Left lung (tissue), 10 donors: ENCODE data around the gene AUTS2. TPM values are rescaled to one million over a fixed set of nuclear protein-coding genes. Genes with fewer than 3 reads are reported as not detected.
A peak's percentile ranks its signal among the peaks of the same experiment; 100 is the strongest.

Source experiments
- ATAC-seq: fragments of 200-7000 bp; cut with Tn5 transposase; one replicate; pipeline ENCODE4 v1.9.1; 2020; ENCODE audit warnings: moderate library complexity
- DNase-seq, 4 donors: peaks; one replicate each; pipeline ENCODE4 v3.0.0-alpha.2; 2013 to 2020
- H3K27ac ChIP-seq, 2 donors: fragments of 200-600 bp; sonication (generic) in 1 of 2; one replicate each; pipeline versions ENCODE4 v1.5.0 to v1.8.0; 2020 to 2021
- H3K27me3 ChIP-seq, 2 donors: fragments of 200-600 bp; sonication (generic) in 1 of 2; one replicate each; pipeline versions ENCODE4 v1.5.0 to v1.8.0; 2020 to 2021
- H3K36me3 ChIP-seq, 2 donors: fragments of 200-600 bp; sonication (generic) in 1 of 2; one replicate each; pipeline versions ENCODE4 v1.5.0 to v1.8.0; 2020 to 2021
- H3K4me1 ChIP-seq, 2 donors: fragments of 200-600 bp; one replicate each; pipeline ENCODE4 v1.8.0; 2021
- H3K4me3 ChIP-seq, 2 donors: fragments of 200-600 bp; sonication (generic) in 1 of 2; one replicate each; pipeline versions ENCODE4 v1.5.0 to v1.8.0; 2020 to 2021; ENCODE audit warnings: mild to moderate bottlenecking in 1 of 2
- H3K9me3 ChIP-seq, 2 donors: fragments of 200-600 bp; sonication (generic) in 1 of 2; one replicate each; pipeline versions ENCODE4 v1.5.0 to v1.8.0; 2020 to 2021
- CTCF ChIP-seq, 2 donors: fragments of 200-600 bp; sonication (generic) in 1 of 2; IDR thresholded peaks; one replicate each; pipeline versions ENCODE4 v1.5.0 to v1.8.0; 2021; ENCODE audit warnings: antibody characterized with exemption in 2 of 2
- intact Hi-C, 2 donors: fragments of 100-400 bp; cut with DNase I; formaldehyde crosslinking; loops; one replicate each; pipeline versions ENCODE4 v1.11.2 to v1.14.2; 2022
- polyA plus RNA-seq, 6 donors: library from polyadenylated mRNA; unstranded; fragments of 120-200 nt; gene quantifications; one replicate each; pipeline ENCODE4 v1.2.1, GENCODE V29; 2013; ENCODE audit not compliant: insufficient read length in 6 of 6
- total RNA-seq, 2 donors: library from RNA; stranded (reverse); fragmentation: NEBNext Ultra II Directional; extraction: Animal tissue kit (Norgen Biotek cat#: 25700); gene quantifications; one replicate each; pipeline ENCODE4 v1.2.1, GENCODE V29; 2021
- donor health status: DM: no; HTN: yes; CAD: no.
- donor health status: DM: no; HTN: no; CAD: no.

The AUTS2 gene
- total and polyA plus RNA-seq, 8 donors: 40.4 to 119 (median 103) TPM

GRCh38 chr7:70371652-70372051, 773.4 kb downstream of the AUTS2 start:
- H3K27ac ChIP-seq: no peak overlapping the region
- DNase-seq: no peak
- ATAC-seq: no peak
- H3K4me1 ChIP-seq: no peaks in the 10 kb centered on the region
- no peaks in the 10 kb centered on the region for H3K27me3 ChIP-seq
- no peaks in the 10 kb centered on the region for H3K36me3 ChIP-seq
- TF ChIP-seq CTCF (IDR thresholded peaks at IDR 0.05): no peak
- no peaks in the 10 kb centered on the region for H3K9me3 ChIP-seq
- intact Hi-C loops: no loop called here
- no peak overlapping the region for H3K4me3 ChIP-seq

- no peak overlapping the region for H3K27ac ChIP-seq
- no peaks in the 10 kb centered on the region for H3K36me3 ChIP-seq
- intact Hi-C loops: no loop called here
- H3K9me3 ChIP-seq: no peaks in the 10 kb centered on the region
- TF ChIP-seq CTCF (IDR thresholded peaks at IDR 0.05): no peak
- ATAC-seq: no peak
- no peaks in the 10 kb centered on the region for H3K4me1 ChIP-seq
- no peaks in the 10 kb centered on the region for H3K27me3 ChIP-seq
- no peak overlapping the region for H3K4me3 ChIP-seq
- DNase-seq: no peak
Observed at GRCh38 chr7:70372768-70373515, 774.7 kb downstream of the AUTS2 start.

GRCh38 chr7:70374772-70375533, 776.7 kb downstream of the AUTS2 start:
- intact Hi-C loops: no loop called here
- Histone ChIP-seq H3K9me3 (no peaks in the 10 kb centered on the region), H3K27ac (no peak overlapping the region), H3K4me1 (no peaks in the 10 kb centered on the region), H3K4me3 (no peak overlapping the region), H3K27me3 (no peaks in the 10 kb centered on the region), H3K36me3 (no peaks in the 10 kb centered on the region)
- no peak for TF ChIP-seq CTCF (IDR thresholded peaks at IDR 0.05)
- DNase-seq: no peak
- peak; percentile 58 for ATAC-seq

GRCh38 chr7:70376561-70377031, 778.3 kb downstream of the AUTS2 start:
- Histone ChIP-seq H3K4me3 (no peak overlapping the region), H3K36me3 (no peaks in the 10 kb centered on the region), H3K27ac (no peak overlapping the region), H3K4me1 (peaks cover 0 to 4% of the 10 kb centered on the region in 2 donors), H3K9me3 (no peaks in the 10 kb centered on the region), H3K27me3 (no peaks in the 10 kb centered on the region)
- ATAC-seq (no peak), DNase-seq (no peak)
- intact Hi-C loops: no loop called here
- no peak for TF ChIP-seq CTCF (IDR thresholded peaks at IDR 0.05)

GRCh38 chr7:70377957-70378356, 779.7 kb downstream of the AUTS2 start:
- TF ChIP-seq CTCF (IDR thresholded peaks at IDR 0.05): no peak
- DNase-seq (no peak), ATAC-seq (no peak)
- H3K36me3 ChIP-seq: no peaks in the 10 kb centered on the region
- intact Hi-C loops: no loop called here
- no peak overlapping the region for H3K4me3 ChIP-seq
- no peak overlapping the region for H3K27ac ChIP-seq
- no peaks in the 10 kb centered on the region for H3K9me3 ChIP-seq
- H3K4me1 ChIP-seq: peaks cover 0 to 4% of the 10 kb centered on the region in 2 donors
- no peaks in the 10 kb centered on the region for H3K27me3 ChIP-seq
